T-cell (primary cell): Measurements from ENCODE around the gene GPBP1L1. TPM values are rescaled to one million over a fixed set of nuclear protein-coding genes. Genes with fewer than 3 reads are reported as not detected.
A peak's percentile ranks its signal among the peaks of the same experiment; 100 is the strongest.

ENCODE experiments used
- ATAC-seq, 4 experiments: fragments of 200-7000 bp in 3 of 4; fragments of 150-1000 bp in 1 of 4; cut with Tn5 transposase; replicated peaks in 1 of 4; 1 replicate in 3 of 4; 2 replicates in 1 of 4; pipeline ENCODE4 v1.10.0; 2021; ENCODE audit warnings: moderate library complexity in 3 of 4, mild to moderate bottlenecking in 2 of 4, moderate number of reproducible peaks in 1 of 4
- CTCF ChIA-PET, 2 donors: fragments of 300-600 bp; sonication (Branson Sonifier 250); formaldehyde crosslinking; loops; one replicate each; lab custom pipeline; 2022; ENCODE audit warnings: antibody characterized with exemption in 2 of 2; lab: Charles Lee
- POLR2A ChIA-PET, 2 donors: fragments of 300-600 bp; sonication (Branson Sonifier 250); formaldehyde crosslinking; loops; one replicate each; lab custom pipeline; 2022; ENCODE audit warnings: antibody characterized with exemption in 2 of 2; lab: Charles Lee
- DNase-seq, 35 experiments: peaks; one replicate each; pipeline versions ENCODE4 v3.0.0 to v3.0.0-alpha.2; 2013 to 2023
- H3K27ac ChIP-seq: one replicate; pipeline ENCODE4 v1.5.1; 2013; ENCODE audit warnings: low read length
- H3K27me3 ChIP-seq, 2 experiments: replicated peaks in 1 of 2; 1 replicate in 1 of 2; 2 replicates in 1 of 2; pipeline versions ENCODE4 v1.6.1 to v1.7.0; 2013; ENCODE audit warnings: low read length in 1 of 2, mixed read lengths in 1 of 2; ENCODE audit not compliant: control insufficient read depth in 2 of 2, insufficient read depth in 2 of 2; ENCODE audit errors: extremely low read depth in 1 of 2
- H3K36me3 ChIP-seq, 2 donors: 1 replicate in 1 of 2; 2 replicates in 1 of 2; pipeline versions ENCODE4 v1.6.1 to v1.7.0; 2013; ENCODE audit warnings: low read length in 1 of 2; ENCODE audit not compliant: control insufficient read depth in 2 of 2, insufficient read depth in 1 of 2; ENCODE audit errors: extremely low read depth in 1 of 2
- H3K4me1 ChIP-seq, 2 experiments: 1 replicate in 1 of 2; 2 replicates in 1 of 2; pipeline versions ENCODE4 v1.6.1 to v1.7.0; 2013; ENCODE audit warnings: low read length in 2 of 2, mixed read lengths in 1 of 2; ENCODE audit not compliant: insufficient read depth in 2 of 2, control insufficient read depth in 1 of 2; ENCODE audit errors: extremely low read depth in 1 of 2
- H3K4me3 ChIP-seq, 2 donors: 1 replicate in 1 of 2; 2 replicates in 1 of 2; pipeline versions ENCODE4 v1.5.1 to v1.7.0; 2013; ENCODE audit warnings: mild to moderate bottlenecking in 2 of 2, low read length in 1 of 2, moderate library complexity in 1 of 2; ENCODE audit not compliant: control insufficient read depth in 1 of 2; ENCODE audit errors: extremely low read depth in 1 of 2
- H3K9me3 ChIP-seq: 2 replicates; pipeline ENCODE4 v1.7.0; 2013
- H3K27ac Mint-ChIP-seq, 2 donors: one replicate each; pipeline ENCODE4 v1.8.0; 2020 to 2021; ENCODE audit warnings: mild to moderate bottlenecking in 2 of 2, mixed read lengths in 2 of 2
- H3K27me3 Mint-ChIP-seq, 2 donors: one replicate each; pipeline ENCODE4 v1.8.0; 2021 to 2022; ENCODE audit warnings: mixed read lengths in 2 of 2
- H3K36me3 Mint-ChIP-seq: one replicate; pipeline ENCODE4 v1.8.0; 2021; ENCODE audit warnings: mixed read lengths
- H3K4me1 Mint-ChIP-seq, 3 donors: one replicate each; pipeline ENCODE4 v1.8.0; 2020 to 2022; ENCODE audit warnings: mixed read lengths in 3 of 3, mild to moderate bottlenecking in 1 of 3
- H3K4me3 Mint-ChIP-seq, 3 donors: one replicate each; pipeline ENCODE4 v1.8.0; 2020 to 2022; ENCODE audit warnings: mild to moderate bottlenecking in 3 of 3, mixed read lengths in 3 of 3, moderate library complexity in 3 of 3
- H3K9me3 Mint-ChIP-seq, 3 donors: one replicate each; pipeline ENCODE4 v1.8.0; 2020 to 2022; ENCODE audit warnings: mixed read lengths in 3 of 3
- WGBS: methylation state at CpG from one replicate; pipeline ENCODE4 v1.1.5; 2013; ENCODE audit warnings: missing lambda C conversion rate; ENCODE audit not compliant: insufficient coverage; 5-methylcytosine and 5-hydroxymethylcytosine counted together
- total RNA-seq, 35 experiments: library from RNA in 6 of 35; stranded (reverse) in 6 of 35; fragments of 120-200 nt in 1 of 35; gene quantifications; one replicate each; pipeline versions ENCODE4 v1.2.1 to v1.2.4 and lab custom pipeline; 2013 to 2026

Gene GPBP1L1
- total RNA-seq, 5 donors from 2014 or later (not counting 1 experiment from before 2014, with no cell fraction given): 124 to 155 (median 151) TPM

DNA sequence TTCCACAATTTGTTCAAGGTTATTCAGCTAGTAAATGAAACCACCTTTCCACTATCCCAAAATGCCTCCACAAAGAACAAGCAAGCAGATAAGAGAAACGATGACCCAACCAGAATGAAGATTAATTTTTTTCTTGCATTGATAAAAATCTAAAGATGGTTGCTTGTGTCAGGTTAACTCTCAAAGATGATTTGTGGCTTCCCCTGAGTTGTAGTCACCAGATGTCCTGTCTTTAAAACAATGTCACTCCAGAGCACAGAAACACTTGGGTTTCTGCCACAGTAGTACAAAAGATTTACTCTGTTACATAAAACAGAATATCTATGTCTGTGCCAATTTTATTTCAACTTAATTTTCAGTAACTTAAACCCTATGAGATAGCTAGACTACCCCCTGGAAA lies 51.1 kb downstream of the GPBP1L1 start:
- Mint-ChIP-seq H3K4me1 (no peaks in the 10 kb centered on the region), H3K27me3 (no peaks in the 10 kb centered on the region), H3K9me3 (no peaks in the 10 kb centered on the region), H3K4me3 (no peak overlapping the region), H3K36me3 (peaks cover 25% of the 10 kb centered on the region), H3K27ac (no peak overlapping the region)
- H3K27ac ChIP-seq: no peak overlapping the region
- H3K36me3 ChIP-seq: peaks cover 8 to 92% of the 10 kb centered on the region in 2 donors
- no CpG with 5 or more reads among the region's 1 CpG for WGBS
- H3K4me1 ChIP-seq: no peaks in the 10 kb centered on the region
- CTCF ChIA-PET: no interaction called here
- H3K4me3 ChIP-seq: no peak overlapping the region
- H3K27me3 ChIP-seq: no peaks in the 10 kb centered on the region
- DNase-seq (no peak), ATAC-seq (no peak)
- H3K9me3 ChIP-seq: no peaks in the 10 kb centered on the region
- POLR2A ChIA-PET: interaction anchor here in 1 of 2 donors (1.0 kb wide), 1 partner anchor 11 kb away, joined by 4 read pairs; no protein-coding TSS in a partner anchor

DNA sequence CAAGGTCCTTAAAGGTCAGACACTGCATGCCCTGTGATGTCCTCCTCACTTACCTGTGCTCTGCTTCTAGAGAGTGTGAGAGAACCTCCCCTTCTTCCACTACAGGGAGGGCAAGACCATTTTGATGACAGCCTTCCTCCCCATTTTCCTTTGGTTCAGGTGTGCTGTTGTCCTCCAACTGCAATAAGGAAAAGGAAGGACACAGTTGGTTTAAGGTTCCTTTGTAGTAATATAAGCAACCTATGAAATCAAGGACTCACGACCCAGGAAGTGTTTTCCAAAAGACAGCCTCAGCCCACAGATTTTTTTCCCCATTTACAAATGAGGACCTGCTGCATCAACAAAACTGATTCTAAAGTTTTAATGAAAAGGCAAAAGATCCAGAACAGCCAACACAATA lies 55.9 kb downstream of the GPBP1L1 start:
- Mint-ChIP-seq H3K36me3 (peaks cover 51% of the 10 kb centered on the region), H3K4me1 (no peaks in the 10 kb centered on the region), H3K27me3 (no peaks in the 10 kb centered on the region), H3K27ac (peak overlapping the region; percentile 17 to 55), H3K9me3 (no peaks in the 10 kb centered on the region), H3K4me3 (no peak overlapping the region)
- no CpG with 5 or more reads among the region's 1 CpG for WGBS
- DNase-seq (no peak), ATAC-seq (no peak)
- Histone ChIP-seq H3K9me3 (no peaks in the 10 kb centered on the region), H3K4me1 (no peaks in the 10 kb centered on the region), H3K36me3 (peaks cover 10 to 85% of the 10 kb centered on the region in 2 donors), H3K27ac (no peak overlapping the region), H3K27me3 (no peaks in the 10 kb centered on the region), H3K4me3 (no peak overlapping the region)
- CTCF ChIA-PET: interaction anchor here in 1 of 2 donors (0.5 kb wide), 1 partner anchor 1096 kb away, joined by 3 read pairs; no protein-coding TSS in a partner anchor
- POLR2A ChIA-PET: interaction anchor here in 1 of 2 donors (0.6 kb wide), 1 partner anchor 19 kb away, joined by 5 read pairs; no protein-coding TSS in a partner anchor

DNA sequence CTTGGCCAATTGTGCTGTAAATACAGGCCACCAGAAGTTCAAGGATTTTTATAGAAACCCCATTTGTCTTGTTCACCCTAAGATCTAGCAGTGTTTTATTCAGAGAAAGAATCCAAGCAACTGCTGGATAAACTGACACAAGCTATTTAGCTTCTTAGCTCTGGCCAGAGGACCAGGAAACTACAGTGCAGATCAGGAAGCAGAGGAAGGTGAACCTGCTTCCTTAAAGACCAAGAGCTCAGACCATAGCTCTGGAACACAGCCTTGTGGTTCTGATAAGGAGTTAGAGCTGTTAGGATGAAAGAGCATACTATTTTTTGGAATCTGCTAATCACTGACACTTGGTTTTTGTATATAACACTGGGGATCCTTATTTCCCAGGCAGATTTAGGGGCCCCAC lies 57.3 kb downstream of the GPBP1L1 start:
- no peak for ATAC-seq
- POLR2A ChIA-PET: interaction anchor here (0.6 kb wide), 2 partner anchors 106 to 901 kb away, joined by 6 to 9 read pairs; no protein-coding TSS in a partner anchor
- Mint-ChIP-seq H3K9me3 (no peaks in the 10 kb centered on the region), H3K4me3 (no peak overlapping the region), H3K36me3 (peaks cover 55% of the 10 kb centered on the region), H3K4me1 (no peaks in the 10 kb centered on the region), H3K27ac (no peak overlapping the region), H3K27me3 (no peaks in the 10 kb centered on the region)
- H3K9me3 ChIP-seq: no peaks in the 10 kb centered on the region
- no peak overlapping the region for H3K27ac ChIP-seq
- H3K27me3 ChIP-seq: no peaks in the 10 kb centered on the region
- no peaks in the 10 kb centered on the region for H3K4me1 ChIP-seq
- CTCF ChIA-PET: interaction anchor here in 1 of 2 donors (0.7 kb wide), 1 partner anchor 36 kb away, joined by 4 read pairs; no protein-coding TSS in a partner anchor
- DNase-seq: no peak
- no peak overlapping the region for H3K4me3 ChIP-seq
- peaks cover 10 to 74% of the 10 kb centered on the region in 2 donors for H3K36me3 ChIP-seq

DNA sequence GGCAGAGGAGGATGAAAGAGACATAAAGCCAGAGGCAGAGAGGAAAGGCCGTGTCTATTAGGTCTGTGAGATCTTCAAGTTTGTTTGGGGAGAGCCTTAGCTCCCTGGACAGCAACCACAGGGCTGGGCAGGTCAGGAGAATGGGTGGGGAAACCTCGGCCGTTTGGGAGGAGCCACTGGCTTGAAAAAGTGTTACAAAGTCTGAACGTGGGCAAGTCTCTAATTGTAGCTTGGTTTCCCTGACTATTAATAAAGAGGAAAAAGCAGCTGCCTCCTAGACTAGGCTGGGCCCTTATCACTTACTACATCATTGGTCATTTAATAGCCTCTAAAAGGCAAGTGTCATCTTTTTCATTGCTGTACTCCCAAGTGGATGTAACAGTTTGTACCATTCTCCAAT lies 62.4 kb downstream of the GPBP1L1 start, which contains the start of gene CCDC17:
TSS of gene CCDC17 (minus strand) at position 83 of the 400 bp plus-strand sequence. CDS start 145 bp downstream, outside the sequence.
- Histone ChIP-seq H3K4me1 (no peaks in the 10 kb centered on the region), H3K36me3 (peaks cover 0 to 33% of the 10 kb centered on the region in 2 donors), H3K9me3 (no peaks in the 10 kb centered on the region), H3K27ac (no peak within 1 kb of the TSS), H3K4me3 (no peak within 1 kb of the TSS), H3K27me3 (no peaks in the 10 kb centered on the region)
- no peak for DNase-seq
- no peaks in the 10 kb centered on the region for H3K9me3 Mint-ChIP-seq
- 93% methylated on average over 1 of the region's 4 CpGs for WGBS
- ChIA-PET POLR2A (no interaction called here), CTCF (interaction anchor here (0.6 to 0.7 kb wide), 4 partner anchors 17 to 901 kb away, joined by 3 to 6 read pairs (median 4); no protein-coding TSS in a partner anchor)
- no peak within 1 kb of the TSS for H3K4me3 Mint-ChIP-seq
- peaks cover 37% of the 10 kb centered on the region for H3K36me3 Mint-ChIP-seq
- H3K27me3 Mint-ChIP-seq: no peaks in the 10 kb centered on the region
- H3K4me1 Mint-ChIP-seq: peaks cover 8 to 11% (median 8%) of the 10 kb centered on the region in 3 donors
- H3K27ac Mint-ChIP-seq: no peak within 1 kb of the TSS
- no peak for ATAC-seq

DNA sequence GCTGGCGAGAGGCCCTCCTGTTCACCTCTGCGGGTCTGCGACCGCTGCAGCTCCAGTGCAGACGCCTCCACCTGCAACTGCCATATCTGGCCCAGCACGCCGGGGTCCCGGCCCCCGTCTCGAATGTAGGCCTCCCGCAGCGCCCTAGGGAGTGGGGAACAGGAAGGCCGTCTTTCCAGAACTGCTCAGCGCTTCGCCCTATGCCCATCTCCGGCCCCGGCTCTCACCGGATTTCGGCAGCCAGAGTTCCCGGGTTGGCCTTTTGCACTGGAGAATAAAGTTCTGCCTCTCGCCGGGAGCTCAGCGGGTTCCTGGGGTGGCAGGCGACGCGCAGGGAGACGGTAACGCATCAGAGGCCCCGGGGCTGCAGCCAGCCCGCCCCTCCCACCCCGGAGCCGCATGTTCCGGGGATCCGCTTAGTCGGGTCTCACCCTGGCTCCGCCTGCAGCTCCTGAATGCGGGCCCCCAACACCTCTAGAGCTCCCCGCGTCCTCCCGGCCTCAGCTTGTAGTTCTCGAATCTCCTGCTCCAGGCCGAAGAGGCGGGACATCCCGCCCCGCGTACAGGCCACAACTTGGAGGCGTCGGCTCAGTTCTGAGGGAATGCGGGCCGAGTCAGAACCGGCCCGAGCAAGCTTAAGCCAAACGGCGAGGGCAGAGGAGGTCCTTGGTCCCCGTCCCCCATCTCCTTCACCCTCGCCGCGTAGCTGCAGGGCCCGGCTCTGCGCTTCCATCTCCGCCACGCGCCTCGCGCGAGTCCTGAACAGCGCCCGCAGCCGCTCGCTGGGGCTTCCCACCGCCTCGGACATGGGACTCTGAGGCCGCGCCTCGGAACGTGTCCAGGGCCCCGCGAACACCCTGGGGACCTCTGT lies 63.6 kb downstream of the GPBP1L1 start:
- no peaks in the 10 kb centered on the region for H3K27me3 ChIP-seq
- 94% methylated on average over 73 of the region's 78 CpGs for WGBS
- peaks cover 8 to 11% (median 8%) of the 10 kb centered on the region in 3 donors for H3K4me1 Mint-ChIP-seq
- peaks cover 0 to 30% of the 10 kb centered on the region in 2 donors for H3K36me3 ChIP-seq
- H3K4me3 Mint-ChIP-seq: no peak overlapping the region
- H3K9me3 ChIP-seq: no peaks in the 10 kb centered on the region
- ChIA-PET POLR2A (interaction anchor here in 1 of 2 donors (0.6 kb wide), 1 partner anchor 878 kb away, joined by 3 read pairs; no protein-coding TSS in a partner anchor), CTCF (no interaction called here)
- ATAC-seq (peak in 1 of 4 experiments; percentile 9), DNase-seq (no peak)
- H3K27me3 Mint-ChIP-seq: no peaks in the 10 kb centered on the region
- H3K9me3 Mint-ChIP-seq: no peaks in the 10 kb centered on the region
- peaks cover 39% of the 10 kb centered on the region for H3K36me3 Mint-ChIP-seq
- no peak overlapping the region for H3K27ac ChIP-seq
- no peak overlapping the region for H3K27ac Mint-ChIP-seq
- H3K4me3 ChIP-seq: no peak overlapping the region
- no peaks in the 10 kb centered on the region for H3K4me1 ChIP-seq

GRCh38 chr1:45621895-45622523 lies 64.3 kb downstream of the GPBP1L1 start:
- H3K4me1 Mint-ChIP-seq: peaks cover 8 to 11% (median 8%) of the 10 kb centered on the region in 3 donors
- ChIA-PET POLR2A (no interaction called here), CTCF (interaction anchor here in 1 of 2 donors (0.6 kb wide), 1 partner anchor 122 kb away, joined by 3 read pairs; the partner anchor contains the start of gene MMACHC)
- H3K9me3 Mint-ChIP-seq: no peaks in the 10 kb centered on the region
- H3K4me1 ChIP-seq: no peaks in the 10 kb centered on the region
- H3K4me3 Mint-ChIP-seq: no peak overlapping the region
- WGBS: 87% methylated on average over 14 of the region's 18 CpGs
- H3K36me3 ChIP-seq: peaks cover 6 to 36% of the 10 kb centered on the region in 2 donors
- no peaks in the 10 kb centered on the region for H3K27me3 Mint-ChIP-seq
- H3K27ac Mint-ChIP-seq: no peak overlapping the region
- H3K27me3 ChIP-seq: no peaks in the 10 kb centered on the region
- no peak for DNase-seq
- H3K36me3 Mint-ChIP-seq: peaks cover 37% of the 10 kb centered on the region
- peak in 3 of 4 experiments; percentile 8 to 28 (median 14) for ATAC-seq
- H3K27ac ChIP-seq: no peak overlapping the region
- H3K9me3 ChIP-seq: no peaks in the 10 kb centered on the region
- no peak overlapping the region for H3K4me3 ChIP-seq
